Globus pallidus (tissue), 1 donor: ENCODE measurements around the gene PICK1.
A peak's percentile ranks its signal among the peaks of the same experiment; 100 is the strongest.
"Not testable (repeated sequence)": the region's sequence is repeated elsewhere in the genome, so short reads cannot be mapped to it uniquely, and the experiment has no call there.

Experiments
- DNase-seq: peaks from one replicate; pipeline ENCODE4 v3.0.0-alpha.2; 2015; ENCODE audit warnings: low spot score

The PICK1 gene

DNA sequence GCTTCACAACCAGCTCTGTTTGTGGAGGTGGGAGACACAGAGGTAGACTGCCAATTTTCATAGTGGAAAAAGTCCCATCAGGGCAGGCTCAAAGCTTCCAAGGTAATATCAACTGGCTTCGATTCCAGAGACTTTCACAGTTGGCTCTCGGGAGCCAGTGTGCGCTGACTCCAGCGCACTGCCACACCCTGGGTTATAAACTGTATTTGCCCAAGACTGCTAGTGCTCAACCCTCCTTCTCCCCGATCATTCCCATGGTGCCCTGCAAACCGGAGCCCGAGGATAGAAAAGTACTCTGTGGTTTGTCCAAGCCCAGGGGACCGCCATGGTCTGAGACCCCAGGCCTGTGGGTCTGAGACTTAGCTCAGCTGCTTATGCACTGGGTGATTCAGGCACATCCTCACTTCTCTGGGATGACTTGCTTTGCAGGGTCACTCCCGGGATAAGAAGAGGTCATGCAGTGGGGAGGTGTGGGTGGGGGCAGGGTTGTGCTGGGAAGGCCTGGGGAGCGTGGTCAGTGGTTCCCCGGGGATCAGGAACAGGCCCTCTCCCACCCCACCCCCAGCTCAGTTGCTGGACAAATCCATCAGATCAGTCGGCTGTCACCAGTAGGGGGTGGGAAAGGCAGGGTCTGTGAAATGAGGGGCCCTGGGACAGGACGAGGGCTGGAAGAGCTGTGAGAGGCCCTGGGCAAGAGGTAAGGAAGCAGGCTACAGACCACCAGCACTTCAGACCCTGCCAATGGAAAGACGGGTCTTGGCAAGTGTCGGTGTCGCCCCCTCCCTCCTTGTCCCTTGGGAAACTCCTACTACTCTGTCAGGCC, 26.7 kb upstream of the PICK1 start:
- DNase-seq, result no peak

DNA sequence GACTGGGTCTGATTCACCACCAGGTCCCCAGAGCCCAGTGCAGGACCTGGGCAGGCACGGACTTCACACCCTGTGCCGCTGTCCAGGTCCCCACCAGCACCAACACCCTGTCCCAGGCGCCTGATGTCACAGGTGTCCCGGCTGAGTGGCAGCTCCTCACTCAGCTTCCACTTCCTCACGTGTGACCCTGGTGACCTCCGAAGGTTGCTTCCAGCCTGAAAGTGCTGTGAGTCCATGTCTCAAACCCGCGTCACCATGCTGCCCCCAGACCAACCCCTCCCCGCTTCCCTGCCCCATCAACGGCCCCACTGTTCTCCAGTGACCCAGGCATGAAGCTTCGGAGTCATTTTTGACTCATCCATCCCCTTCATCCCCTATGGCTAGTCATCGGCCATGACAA, 25.7 kb upstream of the PICK1 start:
- DNase-seq, result no peak

DNA sequence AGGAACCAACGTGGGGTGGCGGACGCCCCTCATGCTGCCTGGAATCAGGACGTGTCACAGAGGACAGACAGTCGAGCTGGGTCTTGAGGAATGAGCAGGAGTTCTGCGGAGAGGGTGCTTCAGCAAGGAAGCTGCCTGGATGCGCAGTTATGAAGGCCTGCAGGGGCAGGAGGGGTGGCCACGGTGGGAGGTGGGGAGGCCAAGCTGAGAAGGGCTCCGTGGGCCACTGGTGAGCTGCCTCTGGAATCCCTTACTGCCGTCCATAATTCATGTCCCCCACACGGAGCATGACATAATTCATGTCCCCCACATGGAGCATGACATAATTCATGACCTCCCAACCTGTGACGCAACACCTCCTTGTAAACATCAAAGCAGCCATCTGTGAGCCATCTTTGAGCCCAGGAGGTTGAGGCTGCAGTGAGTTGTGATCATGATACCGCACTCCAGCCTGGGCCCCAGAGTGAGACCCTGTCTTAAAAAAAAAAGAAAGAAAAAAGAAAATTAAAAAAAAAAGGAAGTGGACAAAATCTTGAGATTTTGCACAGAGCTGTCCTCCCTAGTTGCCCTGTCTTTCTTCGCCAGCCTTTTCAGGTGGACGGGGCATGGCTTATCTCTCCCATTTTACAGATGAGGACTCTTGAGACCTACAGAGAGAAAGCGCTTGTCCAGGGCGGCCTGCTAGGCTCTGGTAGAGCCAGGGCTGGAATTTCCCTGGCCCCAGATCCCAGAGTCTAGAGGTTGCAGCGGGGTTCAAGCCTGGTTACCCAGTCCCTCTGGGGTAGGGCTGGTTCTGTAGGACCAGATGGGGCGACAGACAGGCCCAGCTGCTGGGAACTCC, 24.3 kb upstream of the PICK1 start:
- no peak for DNase-seq

DNA sequence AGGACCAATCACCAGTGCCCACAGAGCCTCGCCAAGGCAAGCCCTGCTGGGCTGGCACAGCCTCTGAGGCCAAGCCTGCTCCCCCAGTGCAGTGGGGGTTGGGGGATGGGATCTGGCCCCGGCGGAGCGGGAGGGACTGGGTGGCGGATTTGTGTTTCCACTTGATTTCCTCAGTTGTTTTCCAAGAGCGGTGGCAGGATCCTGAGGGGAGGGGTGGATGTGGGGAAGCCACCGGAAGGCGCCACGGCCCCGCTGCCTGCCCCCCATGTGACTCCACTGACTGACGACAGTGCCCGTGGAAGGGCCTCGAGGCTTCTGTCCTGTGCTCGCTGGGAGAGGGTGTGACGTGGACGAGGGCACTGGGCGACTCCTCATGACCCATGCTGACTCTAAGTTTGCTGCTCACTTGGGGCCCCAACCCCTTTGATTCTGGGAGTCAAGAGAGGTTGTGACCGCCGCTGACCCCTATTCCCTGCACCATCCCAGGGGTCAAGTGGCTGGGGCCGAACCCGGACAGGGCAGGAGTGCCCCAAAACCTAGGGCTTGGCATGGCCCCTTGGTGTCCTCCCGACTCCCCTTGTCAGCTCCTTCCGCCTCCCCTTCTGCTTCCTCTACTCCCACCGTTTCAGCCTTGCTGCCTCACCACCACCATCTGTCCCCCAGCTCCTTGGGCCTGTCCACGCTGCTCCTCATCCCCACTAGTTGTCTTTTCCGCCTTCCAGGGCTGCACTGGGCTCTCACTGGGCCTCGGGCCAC, 23.5 kb upstream of the PICK1 start:
- peak; percentile 96 for DNase-seq

DNA sequence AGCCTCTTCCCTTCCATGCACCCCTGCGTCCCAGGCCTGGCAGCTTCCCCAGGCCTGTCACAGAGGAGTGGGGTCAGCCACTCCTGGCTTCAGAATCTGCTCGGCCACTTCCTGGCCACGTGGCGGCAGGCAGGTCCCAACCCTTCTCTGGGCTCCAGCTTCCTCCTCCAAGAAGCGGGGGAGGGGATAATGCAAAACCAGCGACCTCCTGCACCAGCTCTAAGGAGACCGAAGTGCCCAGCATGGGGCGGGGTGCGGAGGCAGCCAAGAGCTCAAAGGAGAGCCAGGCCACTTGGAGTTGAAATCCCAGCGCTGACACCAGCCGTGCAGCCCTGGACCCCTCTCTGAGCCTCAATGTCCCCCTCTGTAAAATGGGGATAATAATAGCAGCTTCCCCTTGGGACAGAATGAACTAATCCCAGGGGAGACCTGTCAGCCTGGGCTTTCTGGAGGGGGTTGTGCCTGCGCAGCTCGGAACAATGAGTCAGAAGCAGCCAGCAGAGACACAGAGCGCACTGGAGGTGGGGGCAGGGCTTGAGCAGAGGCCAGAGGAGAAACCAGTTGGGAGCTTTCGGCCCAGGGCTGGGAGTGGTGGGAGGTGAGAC, 22.8 kb upstream of the PICK1 start:
- peak; percentile 91 for DNase-seq

DNA sequence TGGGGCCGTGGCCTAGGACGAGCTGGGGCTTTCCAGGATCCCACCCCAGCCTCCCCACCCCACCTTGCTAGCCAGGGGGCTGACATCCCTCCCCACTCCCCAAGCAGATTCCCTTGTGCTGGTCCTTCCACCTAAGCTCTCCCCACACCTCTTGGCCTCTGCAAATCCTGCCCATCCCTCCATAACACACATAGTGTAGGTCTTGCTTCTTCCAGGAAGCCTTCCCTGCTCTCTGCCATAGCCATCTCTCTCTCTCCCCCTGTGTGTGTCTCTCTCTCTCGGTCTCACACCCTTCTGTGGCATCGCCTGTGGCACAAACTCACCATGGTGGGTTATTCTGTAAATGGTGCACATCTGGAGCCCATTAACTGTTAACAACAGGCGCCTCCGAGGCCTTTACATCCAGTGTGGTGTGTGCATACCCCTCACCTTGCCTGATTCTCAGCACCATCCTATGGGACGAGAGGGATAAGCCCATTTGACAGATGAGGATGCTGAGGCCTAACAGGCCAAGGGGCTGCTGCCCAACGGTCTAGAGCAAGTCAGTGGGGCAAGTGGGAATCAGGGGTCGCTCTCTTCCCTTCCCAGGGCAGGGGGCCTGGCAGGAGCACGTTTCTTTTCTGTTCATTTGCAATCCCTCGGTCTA, 22.2 kb upstream of the PICK1 start:
- DNase-seq, result no peak

DNA sequence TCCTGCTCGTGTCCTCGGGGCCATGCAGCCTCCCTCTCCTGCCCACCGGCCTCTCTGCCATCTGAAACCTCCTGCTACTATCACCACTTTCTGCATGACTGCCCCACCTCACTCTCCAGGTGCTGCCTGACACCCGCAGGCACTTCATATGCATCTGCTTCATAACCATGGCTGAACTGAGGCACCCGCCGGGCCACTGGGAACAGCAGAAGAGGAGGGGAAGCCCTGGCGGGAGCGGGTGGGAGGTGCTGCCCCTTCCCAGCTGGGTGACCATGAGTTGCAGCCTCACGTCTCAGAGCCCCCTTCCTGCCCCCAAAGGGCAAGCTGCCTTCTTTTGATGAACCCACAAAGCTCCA, 21.7 kb upstream of the PICK1 start:
- no peak for DNase-seq

DNA sequence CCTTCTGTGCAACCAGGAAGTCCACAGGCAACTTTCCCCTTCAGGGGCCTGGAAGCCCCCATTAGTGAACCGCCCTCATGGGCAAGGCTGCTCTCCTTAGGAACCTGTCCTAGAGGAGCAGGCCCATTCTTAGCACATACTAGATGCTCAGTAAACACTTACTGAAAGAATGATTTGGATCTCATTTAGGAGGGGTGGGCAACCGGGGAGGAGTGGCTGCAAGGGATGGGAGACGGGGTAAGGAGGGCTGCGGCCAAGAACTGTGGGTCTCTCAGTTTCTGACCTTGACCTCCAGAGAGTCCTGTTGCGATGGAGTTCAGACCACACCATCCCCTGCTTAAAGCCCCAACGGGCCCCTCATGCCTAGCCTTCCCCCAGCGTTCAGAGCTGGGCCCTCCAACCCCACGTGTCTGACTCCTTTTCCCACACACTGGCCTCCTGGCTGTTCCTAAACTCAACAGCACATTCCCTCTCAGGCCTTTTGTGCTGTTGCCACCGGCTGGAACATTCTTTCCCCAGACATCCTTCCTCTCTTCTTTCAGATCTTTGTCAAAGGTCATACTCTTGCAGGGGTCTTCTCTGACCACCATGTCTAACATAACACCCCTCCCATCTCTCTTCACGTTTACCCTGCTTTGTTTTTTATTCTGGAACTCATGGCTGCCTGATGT, 20.7 kb upstream of the PICK1 start:
- DNase-seq, result no peak

DNA sequence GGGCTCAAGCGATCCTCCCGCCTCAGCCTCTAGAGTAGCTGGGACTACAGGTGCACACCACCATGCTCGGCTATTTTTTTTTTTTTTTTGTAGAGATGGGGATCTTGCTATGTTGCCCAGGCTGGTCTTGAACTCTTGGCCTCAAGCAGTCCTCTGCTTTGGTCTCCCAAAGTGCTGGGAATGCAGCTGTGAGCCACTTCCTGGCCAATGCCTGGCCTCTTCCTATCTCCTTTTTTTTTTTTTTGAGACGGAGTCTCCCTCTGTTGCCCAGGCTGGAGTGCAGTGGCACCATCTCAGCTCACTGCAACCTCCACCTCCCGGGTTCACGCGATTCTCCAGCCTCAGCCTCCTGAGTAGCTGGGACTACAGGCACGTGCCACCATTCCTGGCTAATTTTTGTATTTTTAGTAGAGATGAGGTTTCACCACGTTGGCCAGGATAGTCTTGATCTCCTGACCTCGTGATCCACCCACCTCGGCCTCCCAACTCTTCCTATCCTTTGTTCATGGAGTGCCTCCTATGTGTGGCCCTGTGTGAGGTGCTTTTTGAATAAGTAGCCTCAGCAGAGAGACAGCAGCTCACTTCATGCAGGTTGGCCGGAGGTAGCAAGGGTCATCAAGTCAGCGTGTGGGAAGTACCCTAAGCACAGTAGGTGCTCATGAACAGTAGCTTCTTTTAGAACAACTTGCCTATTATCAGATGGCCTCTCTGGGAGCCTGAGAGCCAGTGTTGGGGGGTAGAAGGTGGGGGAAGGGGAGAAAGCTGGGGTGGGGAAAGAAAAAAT, 19.6 kb upstream of the PICK1 start:
- not testable (repeated sequence) for DNase-seq

DNA sequence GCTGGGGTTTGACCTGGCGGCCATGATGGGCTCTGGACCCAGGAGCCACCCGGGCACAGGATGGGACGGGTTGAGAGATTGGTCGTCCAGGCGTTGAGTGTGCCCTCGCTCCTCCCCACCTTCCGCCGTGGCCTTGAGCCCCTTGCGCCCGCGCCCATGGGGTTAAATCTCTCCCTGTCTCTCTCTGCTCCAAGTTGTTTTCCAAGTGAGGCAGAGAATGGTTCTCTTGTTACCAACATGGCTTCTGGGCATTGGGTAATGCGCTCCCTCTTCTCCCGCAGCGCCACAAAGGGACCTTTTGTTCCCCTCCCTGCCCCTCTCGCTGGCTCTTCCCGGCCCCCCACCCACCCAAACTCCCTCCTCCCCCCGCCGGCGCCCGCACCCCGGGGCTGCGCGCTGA, 18.8 kb upstream of the PICK1 start:
- peak; percentile 97 for DNase-seq

DNA sequence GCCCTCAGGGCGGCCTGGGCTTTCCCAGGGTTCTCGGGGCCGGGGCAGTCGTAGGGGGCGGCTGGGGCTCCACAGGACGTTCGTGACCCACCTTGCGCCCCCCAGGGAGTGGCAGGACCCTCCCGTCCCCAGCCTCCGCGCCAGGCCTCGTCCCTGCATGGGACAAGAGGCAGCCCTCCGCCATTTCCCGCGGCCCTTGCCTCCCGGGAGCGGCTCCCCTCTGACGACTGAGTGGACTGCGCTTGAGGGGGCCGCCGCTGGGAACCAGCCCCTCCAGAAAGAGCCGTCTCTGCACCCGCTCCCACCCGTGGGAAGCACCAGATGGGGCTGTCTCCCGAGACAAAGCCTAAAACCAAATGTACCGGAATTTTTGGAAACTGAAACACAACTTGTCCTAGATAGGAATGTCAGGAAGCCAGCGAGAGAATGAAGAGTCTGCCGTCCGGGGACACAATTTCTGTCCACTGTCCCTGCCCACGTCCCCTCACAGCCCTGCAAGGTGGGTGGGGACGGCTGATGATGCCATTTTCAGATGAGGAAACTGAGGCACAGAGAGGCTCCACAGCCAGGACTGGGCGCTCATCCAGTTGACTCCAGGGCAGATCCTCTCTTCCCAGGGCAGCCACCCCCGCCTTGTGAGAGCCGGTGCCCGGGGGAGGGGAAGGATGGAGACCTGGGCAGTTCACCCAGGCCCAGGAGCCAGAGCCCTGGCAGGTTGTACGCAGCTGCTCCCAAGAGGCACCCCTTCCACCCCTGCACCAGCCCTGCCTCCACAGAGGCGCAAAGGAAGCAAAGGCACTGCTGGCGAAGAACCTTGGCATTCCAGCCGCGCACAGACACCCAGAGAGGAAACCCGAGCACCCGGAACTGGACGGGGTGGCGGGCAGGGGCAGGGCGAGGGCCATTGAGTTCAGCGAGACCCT, 18.1 kb upstream of the PICK1 start:
- no peak for DNase-seq

DNA sequence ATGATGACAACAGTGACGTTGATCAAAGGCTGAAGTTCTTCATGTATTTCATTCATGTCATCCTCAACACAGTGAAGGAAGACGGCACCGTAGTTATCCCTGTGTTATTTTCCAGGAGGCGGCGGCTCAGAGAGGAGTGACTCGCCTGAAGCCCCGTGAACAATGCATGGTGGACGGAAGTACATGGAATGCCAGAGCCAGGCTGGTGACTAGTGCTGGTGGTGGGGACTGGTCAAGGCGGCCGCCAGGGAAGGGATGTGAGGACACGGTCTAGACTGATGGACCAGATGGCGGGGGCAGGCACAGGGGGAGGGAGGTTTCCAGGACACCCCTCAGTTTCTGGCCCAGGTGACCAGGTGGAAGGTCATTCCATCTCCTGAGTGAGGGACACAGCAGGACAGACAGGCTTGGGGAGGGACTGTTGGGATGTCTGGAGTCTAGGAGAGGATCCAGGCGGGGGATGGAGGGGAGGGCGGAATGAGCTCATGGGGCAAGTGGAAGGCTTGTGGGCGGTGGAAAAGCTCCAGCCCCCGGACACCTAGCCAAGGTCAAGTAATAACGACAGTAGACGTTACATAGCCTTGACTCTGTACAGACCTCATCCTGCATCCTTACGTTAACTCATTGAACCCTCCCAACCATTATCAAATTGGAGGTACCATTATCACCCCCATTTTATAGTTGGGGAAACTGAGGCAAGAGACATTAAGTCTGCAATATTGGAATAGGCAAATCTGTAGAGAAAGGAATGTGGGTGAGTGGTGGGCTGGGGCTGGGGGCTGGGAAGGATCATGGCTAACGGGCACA, 16.0 kb upstream of the PICK1 start:
- no peak for DNase-seq

DNA sequence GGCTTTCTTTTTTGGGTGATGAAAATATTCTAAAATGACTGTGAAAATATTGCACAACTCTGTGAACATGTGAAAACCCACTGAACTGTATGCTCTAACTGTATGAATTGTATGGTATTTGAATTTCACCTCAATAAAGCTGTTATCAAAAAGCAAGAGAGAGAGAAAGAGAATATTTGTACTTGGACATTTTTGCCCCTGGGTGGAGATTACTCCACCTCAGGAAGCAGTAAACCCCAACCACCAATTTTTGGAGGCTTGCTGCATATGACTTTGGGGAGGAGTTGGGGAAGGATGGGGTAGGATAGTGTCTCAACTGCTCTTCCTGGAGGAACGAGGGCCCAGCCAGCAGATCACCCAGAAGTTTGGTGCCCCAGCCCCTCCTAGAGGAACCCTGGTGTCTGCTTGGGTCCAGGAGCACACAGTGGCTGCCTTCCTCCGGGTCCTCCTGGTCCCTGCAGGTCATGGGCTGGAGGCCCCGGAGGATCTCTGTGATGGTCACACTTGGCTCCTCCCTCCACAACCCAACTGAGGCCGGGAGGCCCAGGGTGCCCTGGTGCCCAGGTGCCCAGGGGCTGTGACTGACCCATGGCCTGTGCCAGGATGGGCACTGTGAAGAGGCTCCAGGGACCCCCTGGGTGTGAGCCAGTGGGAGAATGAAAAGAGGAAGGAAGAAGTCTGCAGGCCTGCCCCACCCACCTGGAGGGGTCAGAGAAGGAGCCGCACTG, 15.3 kb upstream of the PICK1 start:
- DNase-seq, result no peak

DNA sequence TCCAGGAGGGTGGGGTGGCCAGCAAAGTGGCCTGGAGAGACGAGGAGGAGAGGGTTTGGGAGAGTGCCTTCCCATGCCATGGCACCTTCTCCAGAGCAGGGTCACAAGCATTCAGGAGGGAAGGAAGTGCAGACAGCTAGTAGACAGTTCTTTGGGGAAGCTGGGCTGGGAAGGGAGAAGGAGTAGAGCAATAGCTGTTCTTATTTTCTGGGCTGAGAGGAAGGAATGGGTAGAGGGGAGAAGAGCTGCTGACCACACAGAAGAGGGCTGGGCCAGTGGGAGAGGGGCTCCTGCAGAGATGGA, 14.8 kb upstream of the PICK1 start:
- DNase-seq, result no peak

DNA sequence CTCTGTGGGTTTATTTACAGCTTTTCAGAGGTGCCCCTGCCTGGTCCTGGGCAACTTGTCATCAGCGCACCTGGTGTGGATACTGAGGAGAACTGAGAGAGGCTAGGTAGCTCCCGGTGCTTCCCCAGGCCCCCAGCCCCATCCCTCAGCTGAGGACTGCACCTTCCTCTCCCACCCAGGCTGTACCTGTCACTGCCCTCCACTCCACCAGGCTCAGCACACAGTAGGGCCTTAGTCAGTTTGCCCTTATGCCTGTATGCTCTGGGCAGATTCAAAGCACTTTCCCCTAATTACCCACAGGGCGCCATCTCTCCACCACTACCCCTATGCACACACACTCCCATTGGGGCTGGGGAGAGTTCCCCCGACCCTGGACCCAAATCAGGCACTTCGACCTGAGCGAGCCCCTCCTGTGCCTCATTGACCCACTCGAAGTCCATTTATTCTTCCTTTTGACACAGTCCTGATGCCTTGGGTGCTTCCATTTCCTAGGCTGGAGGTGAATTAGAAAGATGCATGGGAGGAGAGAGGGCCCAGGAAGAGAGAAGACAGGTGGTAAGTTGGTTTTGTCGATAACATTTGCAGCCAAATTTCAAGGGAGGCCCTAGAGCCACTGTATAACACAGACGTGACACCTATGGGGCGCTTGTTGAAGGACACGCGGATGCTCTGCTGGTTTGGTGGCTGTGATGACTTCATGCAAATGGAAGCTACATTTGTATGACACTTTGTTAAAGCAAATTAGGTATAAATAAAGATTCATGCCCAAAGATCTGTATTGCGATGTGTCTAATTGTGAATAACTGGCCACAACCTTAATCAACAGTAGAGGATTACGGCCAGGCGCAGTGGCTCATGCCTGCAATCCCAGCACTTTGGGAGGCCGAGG, 13.8 kb upstream of the PICK1 start:
- no peak for DNase-seq

DNA sequence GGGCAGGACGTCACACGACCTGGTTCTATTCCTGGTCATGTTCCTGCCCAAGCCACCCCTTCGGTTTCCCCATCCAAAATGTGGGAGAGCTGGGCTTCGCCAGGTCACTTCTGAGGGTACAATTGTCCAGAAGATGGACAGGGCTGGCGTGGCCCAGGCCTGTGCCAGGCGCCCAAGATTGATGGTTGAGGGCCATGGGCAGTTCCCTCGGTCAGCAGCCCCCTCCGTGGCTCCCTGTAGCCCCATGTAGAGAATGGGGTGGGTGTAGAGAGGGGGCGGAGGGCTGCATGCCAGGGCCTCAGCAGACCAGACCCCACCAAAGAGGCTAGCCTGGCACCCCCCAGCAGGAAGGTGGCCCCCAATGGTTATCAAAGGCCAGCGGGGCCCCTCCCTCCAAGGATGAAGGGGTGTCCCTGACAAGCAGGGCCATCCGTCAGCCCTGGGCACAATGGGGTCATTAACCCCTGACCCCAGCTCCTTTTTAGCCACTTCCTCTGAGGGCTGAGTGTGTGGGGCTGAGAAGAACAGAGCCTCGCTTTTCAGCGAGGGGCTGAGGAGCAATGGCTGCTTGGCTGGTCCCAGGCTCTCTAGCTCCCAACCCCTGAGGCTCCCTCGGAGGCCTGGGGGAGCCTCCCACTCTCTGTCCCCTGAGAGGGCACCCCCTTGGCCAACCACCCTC, 11.0 kb upstream of the PICK1 start:
- DNase-seq, result no peak
